NCI-H524 (cell line): ENCODE measurements around the gene ZBTB4.

ENCODE experiments used
- DNase-seq, 2 experiments: peaks; one replicate each; lab custom pipeline; 2025; lab: John Stamatoyannopoulos, UW

The ZBTB4 gene

GRCh38 chr17:7479213-7480088, at the start of gene ZBTB4:
Gene ZBTB4, minus strand, starts transcription at chr17:7479631. Its CDS starts 12,830 bp downstream, at chr17:7466801.
- DNase-seq, result no peak

GRCh38 chr17:7528842-7529241, 49.4 kb upstream of the ZBTB4 start:
- DNase-seq, result no peak

- DNase-seq, result no peak
Measured at GRCh38 chr17:7523033-7523432, 43.6 kb upstream of the ZBTB4 start.

GRCh38 chr17:7515911-7516610, 36.6 kb upstream of the ZBTB4 start:
- DNase-seq, result no peak

- DNase-seq, result no peak
Measured at GRCh38 chr17:7513850-7514419, 34.5 kb upstream of the ZBTB4 start.

GRCh38 chr17:7512824-7513540, 33.6 kb upstream of the ZBTB4 start:
- no peak for DNase-seq

GRCh38 chr17:7512105-7512504, 32.7 kb upstream of the ZBTB4 start:
- DNase-seq, result no peak

GRCh38 chr17:7511108-7511507, 31.7 kb upstream of the ZBTB4 start:
- DNase-seq, result no peak

- DNase-seq, result no peak
Measured at GRCh38 chr17:7509937-7510336, 30.5 kb upstream of the ZBTB4 start.

- DNase-seq, result no peak
Measured at GRCh38 chr17:7508846-7509245, 29.4 kb upstream of the ZBTB4 start.

GRCh38 chr17:7508145-7508544, 28.7 kb upstream of the ZBTB4 start:
- DNase-seq, result no peak

GRCh38 chr17:7503521-7503920, 24.1 kb upstream of the ZBTB4 start:
- no peak for DNase-seq

GRCh38 chr17:7502987-7503386, 23.6 kb upstream of the ZBTB4 start:
- DNase-seq, result no peak

GRCh38 chr17:7502171-7502847, 22.9 kb upstream of the ZBTB4 start:
- no peak for DNase-seq

- DNase-seq, result no peak
Measured at GRCh38 chr17:7501729-7502128, 22.3 kb upstream of the ZBTB4 start.

- DNase-seq, result no peak
Measured at GRCh38 chr17:7499161-7499560, 19.7 kb upstream of the ZBTB4 start.

- no peak for DNase-seq
Measured at GRCh38 chr17:7497636-7498035, 18.2 kb upstream of the ZBTB4 start.

GRCh38 chr17:7497228-7497627, 17.8 kb upstream of the ZBTB4 start:
- DNase-seq, result no peak

- DNase-seq, result no peak
Measured at GRCh38 chr17:7496470-7497183, 17.2 kb upstream of the ZBTB4 start.

GRCh38 chr17:7495906-7496434, 16.5 kb upstream of the ZBTB4 start:
- no peak for DNase-seq

- DNase-seq, result no peak
Measured at GRCh38 chr17:7493941-7494340, 14.5 kb upstream of the ZBTB4 start.
